Stimulated activated naive B cell treated with anti-CD40 and anti-IgM and Interleukin-4, amounts not matched to agents 10 μg/mL and 1 μg/mL and 100 μg/mL, for 72 hours (primary cell): ENCODE results near the gene KRTAP19-8.

ENCODE experiments used
- ATAC-seq, 2 donors: fragments of 150-1000 bp; cut with Tn5 transposase; replicated peaks; 2 replicates each; pipeline ENCODE4 v1.10.0; 2021; ENCODE audit warnings: moderate library complexity in 1 of 2
- DNase-seq: peaks from one replicate; pipeline ENCODE4 v3.0.0; 2021
- H3K27ac Mint-ChIP-seq: one replicate; pipeline ENCODE4 v1.8.0; 2022; ENCODE audit warnings: mild to moderate bottlenecking, mixed read lengths
- H3K27me3 Mint-ChIP-seq, 2 donors: one replicate each; pipeline ENCODE4 v1.8.0; 2022; ENCODE audit warnings: mixed read lengths in 2 of 2
- H3K36me3 Mint-ChIP-seq, 2 donors: one replicate each; pipeline ENCODE4 v1.8.0; 2022; ENCODE audit warnings: mixed read lengths in 2 of 2, mild to moderate bottlenecking in 1 of 2
- H3K4me1 Mint-ChIP-seq, 2 donors: one replicate each; pipeline ENCODE4 v1.8.0; 2022; ENCODE audit warnings: mixed read lengths in 2 of 2, mild to moderate bottlenecking in 1 of 2
- H3K4me3 Mint-ChIP-seq, 2 donors: one replicate each; pipeline ENCODE4 v1.8.0; 2022; ENCODE audit warnings: mild to moderate bottlenecking in 2 of 2, mixed read lengths in 2 of 2, moderate library complexity in 1 of 2
- H3K9me3 Mint-ChIP-seq, 2 donors: one replicate each; pipeline ENCODE4 v1.8.0; 2022; ENCODE audit warnings: mixed read lengths in 2 of 2, mild to moderate bottlenecking in 1 of 2

KRTAP19-8 gene, protein sequence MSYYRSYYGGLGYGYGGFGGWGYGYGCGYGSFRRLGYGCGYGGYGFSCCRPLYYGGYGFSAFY

DNA sequence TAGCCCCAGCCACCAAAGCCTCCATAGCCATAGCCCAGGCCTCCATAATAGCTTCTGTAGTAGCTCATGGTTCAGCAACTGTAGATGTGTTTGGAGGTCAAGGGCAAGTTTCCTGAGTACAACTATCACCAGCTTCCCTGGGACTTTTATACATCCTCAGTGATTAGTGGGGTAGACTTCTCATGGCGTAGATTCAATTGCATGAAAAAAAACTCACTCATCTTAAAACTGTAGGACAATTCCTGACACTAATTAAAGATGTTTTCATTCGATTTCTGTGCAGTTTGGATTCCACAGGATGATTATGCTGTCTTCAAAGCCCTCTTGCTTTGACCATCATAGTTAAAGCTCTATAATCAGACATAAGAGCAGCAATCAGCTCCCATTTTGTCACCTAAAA lies at the start of gene KRTAP19-8:
Gene KRTAP19-8, minus strand, starts transcription at position 101 of the 400 bp plus-strand sequence. Its CDS starts 33 bp downstream, at position 68.
- no peak within 1 kb of the TSS for H3K4me3 Mint-ChIP-seq
- peaks cover 0 to 5% of the 10 kb centered on the region in 2 donors for H3K9me3 Mint-ChIP-seq
- ATAC-seq (no peak), DNase-seq (no peak)
- H3K27ac Mint-ChIP-seq: no peak within 1 kb of the TSS
- H3K27me3 Mint-ChIP-seq: peaks cover 0 to 32% of the 10 kb centered on the region in 2 donors
- no peaks in the 10 kb centered on the region for H3K36me3 Mint-ChIP-seq
- no peaks in the 10 kb centered on the region for H3K4me1 Mint-ChIP-seq

DNA sequence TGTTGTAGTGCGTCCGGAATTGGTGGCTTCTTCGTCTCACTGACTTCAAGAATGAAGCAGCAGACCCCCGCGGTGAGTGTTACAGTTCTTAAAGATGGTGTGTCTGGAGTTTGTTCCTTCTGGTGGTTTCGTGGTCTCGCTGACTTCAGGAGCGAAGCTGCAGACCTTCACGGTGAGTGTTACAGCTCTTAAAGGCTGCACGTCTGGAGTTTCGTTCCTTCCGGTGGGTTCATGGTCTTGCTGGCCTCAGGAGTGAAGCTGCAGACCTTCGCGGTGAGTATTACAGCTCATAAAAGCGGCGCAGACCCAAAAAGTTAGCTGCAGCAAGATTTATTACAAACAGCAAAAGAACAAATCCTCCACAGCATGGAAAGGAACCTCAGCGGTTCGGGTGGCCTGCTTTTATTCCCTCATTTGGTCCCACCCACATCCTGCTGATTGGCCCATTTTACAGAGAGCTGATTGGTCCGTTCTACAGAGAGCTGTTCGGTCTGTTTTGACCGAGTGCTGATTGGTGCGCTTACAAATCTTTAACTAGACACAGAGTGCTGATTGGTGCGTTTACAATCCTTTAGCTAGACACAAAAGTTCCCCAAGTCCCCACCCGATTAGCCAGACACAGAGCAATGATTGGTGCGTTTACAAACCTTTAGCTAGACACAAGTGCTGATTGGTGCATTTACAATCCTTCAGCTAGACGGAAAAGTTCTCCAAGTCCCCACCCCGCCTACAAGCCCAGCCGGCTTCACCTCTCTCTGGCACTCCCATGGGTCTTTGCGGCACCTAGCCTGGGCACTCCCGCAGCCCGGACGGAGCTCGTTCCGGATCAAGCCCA lies 49.6 kb upstream of the KRTAP19-8 start:
- H3K27ac Mint-ChIP-seq: no peak overlapping the region
- H3K27me3 Mint-ChIP-seq: peaks cover 9 to 12% of the 10 kb centered on the region in 2 donors
- H3K4me3 Mint-ChIP-seq: no peak overlapping the region
- no peak for ATAC-seq
- peaks cover 2 to 5% of the 10 kb centered on the region in 2 donors for H3K4me1 Mint-ChIP-seq
- no peaks in the 10 kb centered on the region for H3K36me3 Mint-ChIP-seq
- H3K9me3 Mint-ChIP-seq: no peaks in the 10 kb centered on the region
- DNase-seq: no peak

DNA sequence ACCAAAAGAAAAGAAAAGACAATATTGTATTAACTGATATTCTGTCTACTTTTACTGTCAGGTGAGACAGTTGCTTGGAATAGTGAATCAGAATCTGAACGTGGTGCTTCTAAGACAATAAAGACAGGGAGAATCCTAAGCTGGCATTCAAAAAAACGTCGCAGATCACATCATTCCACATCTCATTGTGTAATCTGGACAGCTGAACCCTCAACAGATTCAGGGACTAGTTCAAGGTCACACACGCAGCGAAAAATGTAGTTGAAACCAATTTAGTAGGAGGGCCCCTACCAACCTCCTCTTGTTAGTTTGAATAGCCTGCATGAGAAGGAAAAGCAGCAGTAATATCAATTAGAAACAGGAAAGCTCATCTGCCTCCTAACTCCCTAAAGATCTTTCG lies 46.4 kb upstream of the KRTAP19-8 start:
- H3K27ac Mint-ChIP-seq: no peak overlapping the region
- H3K4me1 Mint-ChIP-seq: peaks cover 2 to 5% of the 10 kb centered on the region in 2 donors
- H3K9me3 Mint-ChIP-seq: no peaks in the 10 kb centered on the region
- ATAC-seq (no peak), DNase-seq (no peak)
- no peak overlapping the region for H3K4me3 Mint-ChIP-seq
- H3K36me3 Mint-ChIP-seq: no peaks in the 10 kb centered on the region
- peaks cover 5 to 13% of the 10 kb centered on the region in 2 donors for H3K27me3 Mint-ChIP-seq

DNA sequence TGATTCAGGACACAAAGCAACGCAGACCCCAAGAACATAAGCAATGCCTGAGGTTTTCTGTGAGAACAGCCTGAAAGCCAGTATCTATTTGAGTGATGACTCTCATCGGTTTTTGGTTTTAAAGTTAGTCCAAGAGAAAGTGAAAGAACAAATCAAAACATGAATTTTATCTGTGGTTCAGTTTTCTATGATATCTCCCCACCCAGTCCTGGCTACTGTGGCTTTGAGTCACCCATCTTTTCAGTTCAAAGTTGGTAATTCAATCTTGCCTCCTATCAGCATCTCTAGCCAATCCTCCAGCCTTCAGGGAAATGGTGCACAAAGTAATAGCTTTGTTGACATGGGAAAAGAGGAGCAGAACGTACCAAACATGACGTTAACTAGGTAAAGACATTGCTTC lies 40.5 kb upstream of the KRTAP19-8 start:
- no peak for ATAC-seq
- Mint-ChIP-seq H3K27ac (no peak overlapping the region), H3K36me3 (no peaks in the 10 kb centered on the region), H3K9me3 (no peaks in the 10 kb centered on the region), H3K4me3 (no peak overlapping the region), H3K4me1 (no peaks in the 10 kb centered on the region), H3K27me3 (peaks cover 8 to 11% of the 10 kb centered on the region in 2 donors)
- no peak for DNase-seq

DNA sequence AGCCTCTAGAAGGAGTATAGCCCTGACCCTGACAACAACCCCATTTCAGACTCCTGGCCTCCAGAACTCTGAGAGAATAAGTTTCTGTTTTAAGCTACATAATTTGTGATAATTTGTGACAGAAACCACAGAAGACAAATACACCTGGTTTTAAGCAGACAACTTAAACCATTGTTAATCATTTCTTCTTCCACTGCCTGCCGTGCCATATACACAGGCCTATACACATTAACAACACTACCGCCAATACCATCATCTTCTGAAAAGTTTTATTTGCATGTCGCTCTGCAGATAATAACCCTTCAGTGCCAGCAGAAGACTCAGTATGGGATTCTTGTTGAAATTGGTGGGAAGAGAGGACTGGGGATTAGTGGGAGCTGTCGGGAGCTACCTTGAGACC lies 39.9 kb upstream of the KRTAP19-8 start:
- Mint-ChIP-seq H3K36me3 (no peaks in the 10 kb centered on the region), H3K27ac (no peak overlapping the region), H3K9me3 (no peaks in the 10 kb centered on the region), H3K27me3 (peaks cover 8 to 11% of the 10 kb centered on the region in 2 donors), H3K4me3 (no peak overlapping the region), H3K4me1 (no peaks in the 10 kb centered on the region)
- DNase-seq: no peak
- no peak for ATAC-seq

DNA sequence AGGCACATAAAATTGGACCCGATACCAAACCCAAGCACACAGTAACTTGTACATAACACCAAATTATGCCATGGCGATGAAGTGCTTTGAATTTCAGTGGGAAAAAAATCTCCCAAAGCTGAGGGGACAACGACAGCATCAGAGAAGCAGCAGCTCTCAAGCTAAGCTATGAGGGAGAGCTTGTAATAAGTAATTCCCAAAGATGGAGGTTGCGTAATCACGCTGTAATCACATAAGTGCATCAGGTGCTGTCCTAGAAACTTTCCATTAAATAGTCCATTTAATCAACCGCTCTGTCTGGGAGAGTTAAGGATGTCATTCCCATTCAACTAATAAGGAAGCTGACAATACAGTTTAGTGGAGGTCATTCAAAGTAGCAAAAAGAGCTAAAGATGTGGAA lies 37.6 kb upstream of the KRTAP19-8 start:
- no peak overlapping the region for H3K4me3 Mint-ChIP-seq
- peaks cover 4 to 15% of the 10 kb centered on the region in 2 donors for H3K27me3 Mint-ChIP-seq
- ATAC-seq (no peak), DNase-seq (no peak)
- H3K27ac Mint-ChIP-seq: no peak overlapping the region
- H3K4me1 Mint-ChIP-seq: no peaks in the 10 kb centered on the region
- no peaks in the 10 kb centered on the region for H3K9me3 Mint-ChIP-seq
- no peaks in the 10 kb centered on the region for H3K36me3 Mint-ChIP-seq

DNA sequence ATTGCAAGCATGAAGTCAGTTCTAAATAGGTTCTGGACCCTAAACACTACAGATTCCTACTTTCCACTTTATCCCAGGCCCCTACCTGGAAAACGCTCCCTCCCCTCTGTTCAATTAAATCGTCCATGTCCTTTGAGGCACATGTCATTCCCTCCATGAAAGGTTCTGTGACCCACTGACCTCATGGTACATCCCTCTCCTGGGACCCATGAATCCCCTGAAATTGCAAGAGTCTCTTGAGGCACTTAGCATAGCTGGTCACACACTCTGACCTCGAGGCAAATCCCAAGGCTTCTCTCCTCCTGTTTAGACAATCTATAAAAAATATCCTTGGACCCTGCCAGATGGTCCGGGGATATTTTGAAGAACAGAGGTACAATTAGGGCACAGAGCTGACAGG lies 34.3 kb upstream of the KRTAP19-8 start:
- ATAC-seq (no peak), DNase-seq (no peak)
- Mint-ChIP-seq H3K4me3 (no peak overlapping the region), H3K27ac (no peak overlapping the region), H3K36me3 (no peaks in the 10 kb centered on the region), H3K27me3 (peaks cover 4 to 6% of the 10 kb centered on the region in 2 donors), H3K9me3 (no peaks in the 10 kb centered on the region), H3K4me1 (no peaks in the 10 kb centered on the region)

DNA sequence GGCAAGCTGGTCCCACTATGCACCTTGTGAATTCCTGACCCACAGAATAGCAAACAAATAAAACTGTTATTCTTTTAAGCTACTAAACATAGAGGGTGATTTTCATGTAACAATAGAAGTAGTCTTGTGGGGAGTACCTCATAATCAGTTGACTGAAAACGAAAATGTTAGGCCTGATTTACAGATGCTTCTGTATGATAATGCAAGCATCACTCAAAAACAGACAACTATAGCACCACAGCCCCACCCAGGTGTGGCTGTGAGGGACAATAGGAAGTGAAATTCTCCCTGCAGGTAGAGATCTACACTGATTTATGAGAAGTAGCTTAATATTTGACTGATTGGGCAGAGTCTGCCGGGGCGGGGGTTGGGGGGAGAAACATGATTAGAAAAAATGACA lies 26.5 kb upstream of the KRTAP19-8 start:
- Mint-ChIP-seq H3K4me1 (no peaks in the 10 kb centered on the region), H3K36me3 (no peaks in the 10 kb centered on the region)
- DNase-seq: no peak

DNA sequence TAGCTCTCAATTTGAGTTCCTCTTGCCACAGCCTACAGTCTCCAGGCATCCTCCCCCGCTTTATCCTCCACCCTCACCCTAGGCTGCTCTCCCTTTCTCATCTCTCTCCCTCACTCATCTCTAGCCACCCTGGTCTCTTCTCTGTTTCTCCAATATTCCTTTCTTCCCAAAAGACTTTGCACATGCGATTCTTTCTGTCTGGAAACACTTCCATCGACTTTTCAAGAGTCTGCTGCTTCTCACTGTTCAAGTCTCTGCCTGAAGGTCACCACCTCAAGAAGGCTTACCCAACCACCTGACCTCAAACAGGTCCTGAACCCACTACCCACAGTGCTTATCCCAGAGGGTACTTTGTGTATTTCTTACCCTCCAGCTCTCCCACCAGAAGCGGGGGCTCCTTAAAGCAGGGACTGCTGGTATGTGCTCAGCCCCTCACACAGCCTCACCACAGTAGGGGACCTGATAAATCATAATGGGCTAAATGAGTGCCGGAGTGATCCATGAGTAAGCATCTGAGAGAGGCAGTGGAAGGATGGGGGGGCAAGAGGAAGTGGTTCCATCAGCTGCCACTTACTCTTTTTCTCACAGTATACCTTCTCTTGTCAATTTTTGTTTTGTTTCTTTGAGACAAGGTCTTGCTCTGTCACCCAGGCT lies 14.3 kb upstream of the KRTAP19-8 start:
- ATAC-seq (no peak), DNase-seq (no peak)
- peaks cover 4 to 5% of the 10 kb centered on the region in 2 donors for H3K27me3 Mint-ChIP-seq
- H3K27ac Mint-ChIP-seq: peak overlapping the region; percentile 21
- no peaks in the 10 kb centered on the region for H3K36me3 Mint-ChIP-seq
- H3K9me3 Mint-ChIP-seq: peaks cover 4 to 10% of the 10 kb centered on the region in 2 donors
- H3K4me3 Mint-ChIP-seq: no peak overlapping the region
- H3K4me1 Mint-ChIP-seq: no peaks in the 10 kb centered on the region

More for the DNA sequence above, 26.5 kb upstream of the KRTAP19-8 start:
- no peak for ATAC-seq
- Mint-ChIP-seq H3K27ac (no peak overlapping the region), H3K4me3 (no peak overlapping the region), H3K9me3 (peaks cover 0 to 3% of the 10 kb centered on the region in 2 donors), H3K27me3 (peaks cover 4 to 6% of the 10 kb centered on the region in 2 donors)

DNA sequence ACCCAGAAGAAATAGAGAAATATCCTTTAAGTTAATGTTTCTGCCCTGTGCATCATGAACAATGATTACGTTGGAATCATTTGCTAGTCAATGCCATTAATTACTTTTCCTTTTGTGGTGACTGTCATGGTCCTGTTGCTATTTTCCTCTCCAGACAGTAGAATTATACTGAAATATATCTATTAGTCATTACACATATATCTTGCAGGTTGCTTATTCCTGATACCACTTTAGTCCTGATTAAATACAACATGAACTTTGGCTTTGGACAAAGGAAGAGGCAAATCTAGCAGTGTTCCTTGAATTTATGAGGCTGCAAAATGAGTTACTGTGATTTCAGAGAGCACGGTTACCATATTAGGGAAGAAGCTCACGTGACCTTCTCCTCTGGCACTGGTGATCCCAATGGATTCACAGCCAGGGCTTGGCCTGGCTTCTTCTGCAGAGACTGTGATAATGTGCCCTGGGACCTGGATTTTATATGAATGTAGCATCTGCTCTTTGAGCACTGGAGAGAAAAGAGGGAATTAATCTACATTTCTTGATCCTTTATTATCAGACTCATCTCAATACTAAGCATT lies 12.4 kb upstream of the KRTAP19-8 start:
- H3K4me1 Mint-ChIP-seq: no peaks in the 10 kb centered on the region
- H3K36me3 Mint-ChIP-seq: no peaks in the 10 kb centered on the region
- H3K27me3 Mint-ChIP-seq: peaks cover 5% of the 10 kb centered on the region in 2 donors
- H3K4me3 Mint-ChIP-seq: no peak overlapping the region
- H3K27ac Mint-ChIP-seq: no peak overlapping the region
- H3K9me3 Mint-ChIP-seq: peaks cover 0 to 5% of the 10 kb centered on the region in 2 donors
- DNase-seq: no peak
- no peak for ATAC-seq

DNA sequence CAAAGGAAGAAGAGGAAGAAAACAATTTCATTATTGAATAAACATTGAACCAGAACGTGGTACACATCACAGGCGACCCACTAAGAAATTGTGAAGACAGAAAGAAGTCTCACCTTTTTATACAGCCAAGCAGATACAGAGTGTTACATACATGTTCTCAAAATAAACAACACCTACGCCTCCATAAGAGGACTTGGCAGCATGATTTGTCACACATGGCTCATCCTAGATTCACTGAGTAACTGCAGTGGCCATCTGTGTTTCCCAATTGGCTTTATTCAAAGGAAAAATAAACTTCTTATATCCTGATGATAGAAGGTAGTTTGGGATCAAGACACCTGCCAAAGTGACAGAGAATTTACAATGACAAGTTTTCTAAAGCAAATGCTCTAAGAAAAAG lies 7.6 kb upstream of the KRTAP19-8 start:
- Mint-ChIP-seq H3K4me3 (no peak overlapping the region), H3K36me3 (no peaks in the 10 kb centered on the region)

DNA sequence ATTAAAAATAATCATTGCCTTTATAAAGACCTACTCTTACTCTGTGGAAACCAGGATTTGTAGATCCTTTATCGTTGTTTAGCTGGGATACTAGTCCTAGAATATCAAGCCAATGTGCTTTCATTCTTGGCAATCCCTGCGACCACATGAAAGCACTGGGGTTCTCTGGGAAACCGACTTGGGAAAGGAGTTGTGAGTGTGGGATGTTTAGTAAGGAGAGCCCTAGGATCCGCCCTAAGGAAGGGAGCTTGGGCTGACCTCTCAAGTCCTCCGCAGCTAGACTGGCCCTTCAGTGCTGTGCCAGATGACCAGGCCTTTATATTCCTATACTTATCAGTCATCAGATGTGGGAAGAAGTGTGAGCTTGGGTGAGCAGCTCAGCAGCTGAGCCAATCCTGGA lies 5.2 kb upstream of the KRTAP19-8 start:
- Mint-ChIP-seq H3K4me1 (no peaks in the 10 kb centered on the region), H3K36me3 (no peaks in the 10 kb centered on the region)
- ATAC-seq: no peak

More for the DNA sequence above, 7.6 kb upstream of the KRTAP19-8 start:
- H3K4me1 Mint-ChIP-seq: no peaks in the 10 kb centered on the region
- DNase-seq (no peak), ATAC-seq (no peak)
- H3K27ac Mint-ChIP-seq: no peak overlapping the region
- no peaks in the 10 kb centered on the region for H3K9me3 Mint-ChIP-seq
- peaks cover 3 to 4% of the 10 kb centered on the region in 2 donors for H3K27me3 Mint-ChIP-seq

DNA sequence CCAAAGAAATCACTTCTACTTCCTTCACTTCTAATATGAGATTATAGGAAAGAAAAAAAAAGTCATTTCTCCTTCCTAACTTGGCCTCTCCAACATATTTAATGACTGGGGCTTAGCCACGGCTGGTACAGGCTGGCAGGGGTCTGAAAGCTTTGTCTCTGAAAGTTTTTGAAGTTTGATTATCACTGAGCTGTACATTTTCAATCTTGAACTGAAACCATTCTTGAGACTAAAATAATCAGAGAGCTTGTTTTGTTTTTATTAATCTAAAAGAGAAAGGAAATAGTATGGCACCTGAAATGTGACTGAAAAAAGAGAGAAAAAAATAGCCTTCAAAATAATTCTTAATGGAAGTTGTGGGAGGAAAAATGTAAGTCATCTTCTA lies 3.8 kb upstream of the KRTAP19-8 start:
- Mint-ChIP-seq H3K4me3 (no peak overlapping the region), H3K27me3 (peaks cover 4 to 21% of the 10 kb centered on the region in 2 donors), H3K36me3 (no peaks in the 10 kb centered on the region), H3K9me3 (peaks cover 0 to under 1% of the 10 kb centered on the region in 2 donors), H3K27ac (no peak overlapping the region), H3K4me1 (no peaks in the 10 kb centered on the region)
- DNase-seq (no peak), ATAC-seq (peak in 1 of 2 donors; percentile 21)

More for the DNA sequence above, 5.2 kb upstream of the KRTAP19-8 start:
- no peak overlapping the region for H3K4me3 Mint-ChIP-seq
- DNase-seq: no peak
- H3K27me3 Mint-ChIP-seq: peaks cover 4 to 10% of the 10 kb centered on the region in 2 donors
- H3K9me3 Mint-ChIP-seq: no peaks in the 10 kb centered on the region
- H3K27ac Mint-ChIP-seq: no peak overlapping the region

DNA sequence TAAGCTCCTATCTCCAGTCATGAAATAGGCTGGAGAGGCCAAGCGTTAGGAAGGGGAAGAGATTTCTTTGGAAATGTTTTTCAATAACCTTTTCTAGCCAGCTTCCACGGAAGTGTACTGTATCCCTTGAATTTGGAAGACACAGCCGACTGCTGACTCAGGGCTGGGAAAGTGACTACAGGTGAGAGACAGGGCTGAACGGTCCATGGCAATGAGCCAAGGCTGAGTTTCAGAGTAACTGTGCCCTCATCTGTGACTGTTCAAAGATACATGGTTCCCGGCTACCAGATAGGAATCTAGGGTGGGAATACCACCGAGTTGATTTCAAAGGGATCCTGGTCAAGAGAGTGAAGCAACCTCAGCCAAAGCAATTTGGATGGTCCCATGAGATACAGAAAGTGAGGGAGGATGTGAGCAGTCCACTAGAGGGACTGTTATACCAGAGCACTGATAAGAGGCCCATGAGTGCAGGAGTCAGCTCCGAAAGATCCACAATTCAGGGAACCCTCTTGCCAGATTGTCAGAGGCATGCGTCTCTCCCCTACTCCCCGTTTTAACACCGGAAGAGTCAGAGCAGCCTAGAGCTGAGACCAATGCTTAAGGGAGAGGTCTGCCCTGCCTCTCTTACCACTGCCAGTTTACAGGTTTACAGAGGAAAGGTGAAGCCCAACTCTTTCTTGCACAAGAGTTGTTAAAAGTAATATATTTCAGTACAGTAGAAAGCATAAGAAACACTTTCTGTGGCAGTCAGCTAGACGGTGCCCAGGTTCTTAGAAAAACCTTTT lies 3.2 kb upstream of the KRTAP19-8 start:
- Mint-ChIP-seq H3K4me1 (no peaks in the 10 kb centered on the region), H3K36me3 (no peaks in the 10 kb centered on the region), H3K27ac (no peak overlapping the region), H3K9me3 (peaks cover 0 to 1% of the 10 kb centered on the region in 2 donors), H3K27me3 (peaks cover 4 to 25% of the 10 kb centered on the region in 2 donors), H3K4me3 (no peak overlapping the region)
- DNase-seq: no peak
- peak; percentile 12 to 25 for ATAC-seq
